ENCODE data around the gene BCAS1. TPM values are rescaled to one million over a fixed set of nuclear protein-coding genes. Genes with fewer than 3 reads are reported as not detected.

Gene BCAS1
- total RNA-seq, 1 donor from 2014 or later: 0.32 TPM

DNA sequence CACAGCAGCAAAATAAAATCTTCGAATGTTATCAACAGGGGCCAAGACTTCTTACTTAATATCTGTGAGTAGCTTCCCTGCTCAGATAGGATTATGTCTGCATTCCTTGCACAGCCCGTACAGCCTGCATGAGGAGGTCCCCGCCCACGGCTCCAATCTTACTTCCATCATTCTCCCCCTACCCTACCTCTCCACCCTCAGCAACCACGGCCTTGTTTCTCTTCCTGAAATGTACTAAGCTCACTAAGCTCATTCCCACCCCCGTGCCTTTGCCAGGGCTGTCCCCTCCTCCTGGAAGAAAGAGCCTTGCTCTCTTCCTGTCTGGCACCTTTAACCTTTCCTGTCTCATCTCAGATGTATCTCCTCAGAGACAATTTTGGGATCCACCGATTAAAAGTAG, 120.4 kb downstream of the BCAS1 start:
- no peak for DNase-seq
- Mint-ChIP-seq H3K27ac (ENCODE audit: unreplicated experiment) (no peak overlapping the region), H3K27me3 (ENCODE audit: unreplicated experiment) (no peaks in the 10 kb centered on the region), H3K4me1 (ENCODE audit: low read depth, unreplicated experiment) (no peaks in the 10 kb centered on the region), H3K4me3 (ENCODE audit: unreplicated experiment) (no peak overlapping the region), H3K36me3 (ENCODE audit: unreplicated experiment) (peaks cover 13% of the 10 kb centered on the region), H3K9me3 (ENCODE audit: unreplicated experiment) (peaks cover 3% of the 10 kb centered on the region)
- TF ChIP-seq, protein P1, sequence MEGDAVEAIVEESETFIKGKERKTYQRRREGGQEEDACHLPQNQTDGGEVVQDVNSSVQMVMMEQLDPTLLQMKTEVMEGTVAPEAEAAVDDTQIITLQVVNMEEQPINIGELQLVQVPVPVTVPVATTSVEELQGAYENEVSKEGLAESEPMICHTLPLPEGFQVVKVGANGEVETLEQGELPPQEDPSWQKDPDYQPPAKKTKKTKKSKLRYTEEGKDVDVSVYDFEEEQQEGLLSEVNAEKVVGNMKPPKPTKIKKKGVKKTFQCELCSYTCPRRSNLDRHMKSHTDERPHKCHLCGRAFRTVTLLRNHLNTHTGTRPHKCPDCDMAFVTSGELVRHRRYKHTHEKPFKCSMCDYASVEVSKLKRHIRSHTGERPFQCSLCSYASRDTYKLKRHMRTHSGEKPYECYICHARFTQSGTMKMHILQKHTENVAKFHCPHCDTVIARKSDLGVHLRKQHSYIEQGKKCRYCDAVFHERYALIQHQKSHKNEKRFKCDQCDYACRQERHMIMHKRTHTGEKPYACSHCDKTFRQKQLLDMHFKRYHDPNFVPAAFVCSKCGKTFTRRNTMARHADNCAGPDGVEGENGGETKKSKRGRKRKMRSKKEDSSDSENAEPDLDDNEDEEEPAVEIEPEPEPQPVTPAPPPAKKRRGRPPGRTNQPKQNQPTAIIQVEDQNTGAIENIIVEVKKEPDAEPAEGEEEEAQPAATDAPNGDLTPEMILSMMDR (IDR thresholded peaks at IDR 0.05; ENCODE audit: partially characterized antibody, unreplicated experiment): no peak

DNA sequence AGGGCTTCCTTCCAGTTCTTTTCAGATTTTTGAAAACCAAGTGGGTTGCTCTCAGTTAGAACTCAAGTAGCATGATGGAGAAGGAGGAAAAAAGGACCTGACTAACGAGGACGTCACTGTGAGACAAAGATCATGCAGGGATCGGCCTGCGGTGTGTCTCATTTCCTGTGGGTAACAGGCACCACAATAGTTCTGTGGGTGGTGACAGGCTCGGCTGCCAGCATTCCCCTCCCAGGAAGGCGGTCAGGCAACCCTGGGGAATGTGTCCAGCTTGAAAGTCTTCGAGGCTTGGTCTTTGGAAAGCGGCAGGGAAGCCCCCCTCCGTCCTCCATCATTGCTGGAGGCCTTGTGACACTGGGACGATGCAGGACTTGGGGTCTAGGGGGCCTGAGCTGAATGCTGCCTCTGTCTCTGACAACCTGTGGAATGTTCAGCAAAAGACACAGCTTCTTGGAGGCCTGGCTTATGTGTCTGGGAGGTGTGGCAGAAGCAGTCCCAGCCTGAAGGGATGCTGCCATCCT, 121.0 kb downstream of the BCAS1 start:
- TF ChIP-seq, protein P1 (IDR thresholded peaks at IDR 0.05; ENCODE audit: partially characterized antibody, unreplicated experiment): no peak
- H3K27ac Mint-ChIP-seq (ENCODE audit: unreplicated experiment): no peak overlapping the region
- peaks cover 2% of the 10 kb centered on the region for H3K4me1 Mint-ChIP-seq (ENCODE audit: low read depth, unreplicated experiment)
- H3K9me3 Mint-ChIP-seq (ENCODE audit: unreplicated experiment): peaks cover 5% of the 10 kb centered on the region
- H3K27me3 Mint-ChIP-seq (ENCODE audit: unreplicated experiment): no peaks in the 10 kb centered on the region
- H3K36me3 Mint-ChIP-seq (ENCODE audit: unreplicated experiment): peaks cover 13% of the 10 kb centered on the region
- no peak for DNase-seq
- H3K4me3 Mint-ChIP-seq (ENCODE audit: unreplicated experiment): no peak overlapping the region

DNA sequence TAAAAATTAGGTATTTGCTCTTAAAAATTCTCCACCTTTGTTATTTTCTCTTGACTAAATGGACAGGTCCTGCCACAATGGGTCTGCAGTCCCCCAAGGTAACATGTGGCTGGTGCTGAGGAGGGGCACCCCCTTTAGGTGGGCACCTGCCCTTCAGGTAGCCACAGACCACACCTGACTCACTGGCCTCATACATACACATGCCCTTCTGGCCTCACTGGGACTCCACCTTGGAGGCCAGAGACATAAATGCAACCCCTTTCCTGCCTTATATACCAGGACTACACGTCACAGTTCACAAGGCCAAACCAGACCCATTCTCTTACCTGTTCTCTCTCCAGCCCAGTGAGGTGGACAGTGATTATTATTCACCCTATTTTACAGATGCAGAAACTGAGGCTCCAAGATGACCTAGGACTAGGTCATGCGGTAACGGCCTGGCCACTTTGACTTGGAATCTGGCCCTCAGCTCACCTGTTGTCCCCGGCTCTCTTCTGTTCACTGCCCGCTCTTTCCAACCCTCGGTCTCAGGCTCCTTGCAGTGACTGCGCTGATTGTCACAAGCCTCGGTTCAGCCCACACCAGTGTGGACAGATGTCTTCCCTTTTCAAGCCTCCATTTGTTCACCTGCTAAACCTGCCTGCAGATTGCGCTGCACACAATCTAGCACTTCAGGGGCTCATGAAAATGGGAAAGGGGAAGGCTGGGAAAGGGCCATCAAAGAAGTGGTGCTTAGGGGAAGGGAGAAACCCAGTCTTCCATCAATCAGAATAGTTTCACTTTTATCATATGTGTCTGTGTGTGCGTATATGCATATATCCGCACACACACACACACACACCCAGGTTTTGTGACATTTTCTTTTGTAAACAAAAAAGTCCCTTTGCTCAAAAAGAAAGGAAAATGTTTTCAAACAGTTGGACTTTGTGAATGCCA, 121.7 kb downstream of the BCAS1 start:
- Mint-ChIP-seq H3K27me3 (ENCODE audit: unreplicated experiment) (no peaks in the 10 kb centered on the region), H3K9me3 (ENCODE audit: unreplicated experiment) (peaks cover 5% of the 10 kb centered on the region), H3K27ac (ENCODE audit: unreplicated experiment) (no peak overlapping the region), H3K36me3 (ENCODE audit: unreplicated experiment) (peaks cover 13% of the 10 kb centered on the region), H3K4me3 (ENCODE audit: unreplicated experiment) (no peak overlapping the region), H3K4me1 (ENCODE audit: low read depth, unreplicated experiment) (peaks cover 6% of the 10 kb centered on the region)
- TF ChIP-seq, protein P1 (IDR thresholded peaks at IDR 0.05; ENCODE audit: partially characterized antibody, unreplicated experiment): no peak
- no peak for DNase-seq

DNA sequence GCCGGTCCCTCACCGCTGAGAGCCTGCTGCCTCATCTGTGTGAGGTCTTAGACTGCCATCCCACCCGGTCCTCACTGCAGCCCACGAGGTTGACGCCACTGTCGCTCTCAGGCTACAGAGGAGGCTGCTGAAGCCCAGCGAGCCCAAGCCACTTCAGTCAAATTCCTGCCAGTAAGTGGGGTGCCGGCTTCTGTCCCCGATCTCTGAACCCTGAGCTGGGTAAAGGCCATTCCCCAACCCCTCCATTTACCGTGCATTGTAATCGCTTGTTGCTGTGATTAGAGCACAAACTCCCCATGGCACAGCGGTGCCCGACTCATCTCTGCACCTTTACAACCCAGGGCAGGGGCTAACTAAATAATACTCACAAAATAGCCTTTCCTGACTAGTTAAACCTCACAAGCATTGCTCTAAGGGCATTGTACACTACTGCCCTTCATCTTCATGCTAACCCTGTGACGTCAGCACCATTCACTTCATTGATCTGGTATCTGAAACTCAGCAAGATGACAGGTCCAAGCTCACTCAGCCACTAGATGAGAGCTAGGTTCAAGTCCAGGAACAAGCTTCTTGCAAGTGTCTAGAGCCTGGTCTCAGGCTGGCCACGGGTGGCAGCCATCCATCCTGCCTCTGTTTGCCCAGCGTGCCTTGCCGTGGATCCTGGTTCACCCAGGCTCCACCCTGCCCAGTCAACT, 122.7 kb downstream of the BCAS1 start:
- H3K36me3 Mint-ChIP-seq (ENCODE audit: unreplicated experiment): peaks cover 4% of the 10 kb centered on the region
- no peak overlapping the region for H3K4me3 Mint-ChIP-seq (ENCODE audit: unreplicated experiment)
- DNase-seq: no peak
- no peaks in the 10 kb centered on the region for H3K27me3 Mint-ChIP-seq (ENCODE audit: unreplicated experiment)
- H3K9me3 Mint-ChIP-seq (ENCODE audit: unreplicated experiment): peaks cover 3% of the 10 kb centered on the region
- no peak overlapping the region for H3K27ac Mint-ChIP-seq (ENCODE audit: unreplicated experiment)
- TF ChIP-seq, protein P1 (IDR thresholded peaks at IDR 0.05; ENCODE audit: partially characterized antibody, unreplicated experiment): no peak
- H3K4me1 Mint-ChIP-seq (ENCODE audit: low read depth, unreplicated experiment): peaks cover 9% of the 10 kb centered on the region

Measured in glutamatergic neuron (in vitro differentiated cells).